PC-9 (cell line): ENCODE data around the gene TAF1L. TPM values are rescaled to one million over a fixed set of nuclear protein-coding genes. Genes with fewer than 3 reads are reported as not detected.
A peak's percentile ranks its signal among the peaks of the same experiment; 100 is the strongest.
"Not testable (repeated sequence)": the region's sequence is repeated elsewhere in the genome, so short reads cannot be mapped to it uniquely, and the experiment has no call there.

ENCODE experiments used
- BruUV-seq: library from RNA; stranded (reverse); fragments of 400-500 nt; replicated peaks from 2 replicates; lab custom pipeline; 2021; lab: Mats Ljungman, UMichigan
- CTCF ChIA-PET: fragments of 300-600 bp; sonication (Branson Sonifier 250); formaldehyde crosslinking; loops from one replicate; lab custom pipeline; 2022; ENCODE audit warnings: antibody characterized with exemption; lab: Charles Lee
- POLR2A ChIA-PET: fragments of 300-600 bp; sonication (Branson Sonifier 250); formaldehyde crosslinking; loops from one replicate; lab custom pipeline; 2022; ENCODE audit warnings: antibody characterized with exemption; ENCODE audit not compliant: unreplicated experiment; lab: Charles Lee
- DNase-seq, 2 experiments: peaks; one replicate each; pipeline versions ENCODE4 v3.0.0 to v3.0.0-alpha.2; 2015 to 2022; ENCODE audit warnings: mixed read lengths in 1 of 2
- H2AFZ ChIP-seq: fragments of 200-600 bp; sonication (generic); 2 replicates; pipeline ENCODE4 v1.8.1; 2017; ENCODE audit warnings: antibody characterized with exemption
- H3F3A ChIP-seq: fragments of 200-600 bp; sonication (generic); 2 replicates; pipeline ENCODE4 v1.8.1; 2017; ENCODE audit warnings: antibody characterized with exemption, mild to moderate bottlenecking, low read depth; ENCODE audit not compliant: insufficient read depth
- H3K27ac ChIP-seq: fragments of 200-600 bp; sonication (generic); 2 replicates; pipeline ENCODE4 v1.6.1; 2016; ENCODE audit warnings: mixed run types
- H3K27me3 ChIP-seq: fragments of 200-600 bp; sonication (generic); 2 replicates; pipeline ENCODE4 v1.6.1; 2016; ENCODE audit warnings: low read depth, mixed run types; ENCODE audit not compliant: insufficient read depth
- H3K36me3 ChIP-seq: fragments of 200-600 bp; sonication (generic); 2 replicates; pipeline ENCODE4 v1.6.1; 2016; ENCODE audit warnings: low read depth, mixed run types
- H3K4me1 ChIP-seq: fragments of 200-600 bp; sonication (generic); replicated peaks from 2 replicates; pipeline ENCODE4 v1.6.1; 2016; ENCODE audit warnings: mixed run types; ENCODE audit not compliant: insufficient read depth
- H3K4me2 ChIP-seq: fragments of 200-600 bp; sonication (generic); 2 replicates; pipeline ENCODE4 v1.6.1; 2017; ENCODE audit warnings: mixed run types
- H3K4me3 ChIP-seq: fragments of 200-600 bp; sonication (generic); 2 replicates; pipeline ENCODE4 v1.6.1; 2016; ENCODE audit warnings: mixed run types
- H3K79me2 ChIP-seq: fragments of 200-600 bp; sonication (generic); 2 replicates; pipeline ENCODE4 v1.6.1; 2017; ENCODE audit warnings: low read depth, mixed run types
- H3K9me2 ChIP-seq: fragments of 200-600 bp; sonication (generic); 2 replicates; pipeline ENCODE4 v1.8.1; 2017; ENCODE audit warnings: mild to moderate bottlenecking; ENCODE audit not compliant: insufficient read depth
- H3K9me3 ChIP-seq: fragments of 200-600 bp; sonication (generic); 2 replicates; pipeline ENCODE4 v1.8.1; 2016; ENCODE audit warnings: low read depth; ENCODE audit not compliant: insufficient read depth
- H4K20me1 ChIP-seq: fragments of 200-600 bp; sonication (generic); 2 replicates; pipeline ENCODE4 v1.8.1; 2017; ENCODE audit not compliant: insufficient read depth
- EZH2 ChIP-seq: fragments of 200-600 bp; sonication (generic); IDR thresholded peaks from 2 replicates; pipeline ENCODE4 v1.8.0; 2017; ENCODE audit warnings: antibody characterized with exemption, low read depth
- intact Hi-C: fragments of 100-400 bp; cut with micrococcal nuclease; formaldehyde crosslinking; loops from one replicate; pipeline ENCODE4 v1.10.0; 2022; ENCODE audit not compliant: unreplicated experiment
- total RNA-seq: library from RNA; stranded (reverse); gene quantifications from 2 replicates; pipeline ENCODE4 v1.2.3, GENCODE V29; 2021
- TF ChIP-seq, protein P1 (sequence below): fragments of 200-600 bp; sonication (generic); conservative IDR thresholded peaks from 2 replicates; pipeline ENCODE4 v1.6.1; 2017; ENCODE audit warnings: mixed run types, antibody characterized with exemption, mild to moderate bottlenecking, moderate library complexity

The TAF1L gene
- total RNA-seq, 1 experiment from 2014 or later, result 0.07 TPM

DNA sequence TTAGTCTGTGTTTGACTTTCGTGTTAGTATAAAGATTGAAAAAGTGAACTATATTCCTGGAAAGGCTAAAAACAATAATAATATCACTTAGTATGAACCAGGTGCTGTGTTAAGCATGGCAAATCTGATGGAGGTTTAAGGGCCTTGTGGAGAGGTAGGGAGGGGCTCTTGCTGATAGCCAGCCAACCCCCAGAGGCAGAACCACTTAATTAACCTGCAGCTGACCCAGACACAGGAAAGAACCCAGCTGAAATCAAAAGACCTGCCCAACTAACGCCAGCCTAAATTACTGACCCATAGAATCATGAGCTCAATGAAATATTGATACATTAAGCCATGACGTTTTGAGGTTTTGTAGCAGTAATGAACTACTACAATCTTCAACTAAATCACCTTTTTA lies 28.3 kb upstream of the TAF1L start:
- Histone ChIP-seq H3K79me2 (no peaks in the 10 kb centered on the region), H3K27me3 (no peaks in the 10 kb centered on the region), H3K9me3 (no peaks in the 10 kb centered on the region), H3K27ac (peak overlapping the region; percentile 55), H3K36me3 (no peaks in the 10 kb centered on the region), H3K4me3 (no peak overlapping the region), H3K4me2 (no peak overlapping the region), H4K20me1 (no peaks in the 10 kb centered on the region), H3K9me2 (no peaks in the 10 kb centered on the region), H3K4me1 (peaks cover 33% of the 10 kb centered on the region), H2AFZ (no peak overlapping the region), H3F3A (peaks cover 14% of the 10 kb centered on the region)
- no peak for DNase-seq
- no peak for TF ChIP-seq EZH2
- TF ChIP-seq, protein P1, sequence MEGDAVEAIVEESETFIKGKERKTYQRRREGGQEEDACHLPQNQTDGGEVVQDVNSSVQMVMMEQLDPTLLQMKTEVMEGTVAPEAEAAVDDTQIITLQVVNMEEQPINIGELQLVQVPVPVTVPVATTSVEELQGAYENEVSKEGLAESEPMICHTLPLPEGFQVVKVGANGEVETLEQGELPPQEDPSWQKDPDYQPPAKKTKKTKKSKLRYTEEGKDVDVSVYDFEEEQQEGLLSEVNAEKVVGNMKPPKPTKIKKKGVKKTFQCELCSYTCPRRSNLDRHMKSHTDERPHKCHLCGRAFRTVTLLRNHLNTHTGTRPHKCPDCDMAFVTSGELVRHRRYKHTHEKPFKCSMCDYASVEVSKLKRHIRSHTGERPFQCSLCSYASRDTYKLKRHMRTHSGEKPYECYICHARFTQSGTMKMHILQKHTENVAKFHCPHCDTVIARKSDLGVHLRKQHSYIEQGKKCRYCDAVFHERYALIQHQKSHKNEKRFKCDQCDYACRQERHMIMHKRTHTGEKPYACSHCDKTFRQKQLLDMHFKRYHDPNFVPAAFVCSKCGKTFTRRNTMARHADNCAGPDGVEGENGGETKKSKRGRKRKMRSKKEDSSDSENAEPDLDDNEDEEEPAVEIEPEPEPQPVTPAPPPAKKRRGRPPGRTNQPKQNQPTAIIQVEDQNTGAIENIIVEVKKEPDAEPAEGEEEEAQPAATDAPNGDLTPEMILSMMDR, result no peak
- no TSS peak for BruUV-seq
- ChIA-PET POLR2A (no interaction called here), CTCF (no interaction called here)
- intact Hi-C loops, result no loop called here

DNA sequence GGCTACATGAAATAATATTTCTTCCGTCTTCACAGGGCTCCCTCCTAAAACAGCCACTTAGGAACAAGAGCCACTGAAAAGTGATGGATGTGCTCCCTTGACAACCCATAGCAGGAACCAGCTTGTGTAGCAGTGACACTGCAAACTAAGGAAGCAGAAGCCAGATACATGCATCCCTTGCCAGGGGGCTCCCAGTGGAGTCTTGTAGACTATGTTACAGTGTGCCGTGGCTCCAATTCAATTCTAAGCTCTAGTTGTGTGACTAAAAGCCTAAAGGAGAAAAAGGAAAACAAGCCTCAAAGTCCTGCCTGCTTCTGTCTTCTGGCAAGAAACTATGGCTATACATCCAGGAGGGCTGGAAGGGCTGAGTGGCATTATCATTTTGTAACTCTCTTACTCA lies 12.2 kb upstream of the TAF1L start:
- H2AFZ ChIP-seq, result no peak overlapping the region
- intact Hi-C loops, result no loop called here
- ChIA-PET POLR2A (no interaction called here), CTCF (no interaction called here)
- peaks cover 4% of the 10 kb centered on the region; the same call in 1 of the 2 replicates for H3K4me1 ChIP-seq
- no peak for DNase-seq
- no TSS peak for BruUV-seq
- no peaks in the 10 kb centered on the region for H3K27me3 ChIP-seq
- H3K9me3 ChIP-seq, result no peaks in the 10 kb centered on the region
- no peaks in the 10 kb centered on the region for H3K79me2 ChIP-seq
- H3K4me2 ChIP-seq, result no peak overlapping the region
- H3F3A ChIP-seq, result no peaks in the 10 kb centered on the region
- no peak overlapping the region for H3K4me3 ChIP-seq
- no peak for TF ChIP-seq EZH2
- TF ChIP-seq, protein P1, result no peak
- no peak overlapping the region for H3K27ac ChIP-seq
- H4K20me1 ChIP-seq, result no peaks in the 10 kb centered on the region
- H3K9me2 ChIP-seq, result no peaks in the 10 kb centered on the region
- H3K36me3 ChIP-seq, result no peaks in the 10 kb centered on the region

DNA sequence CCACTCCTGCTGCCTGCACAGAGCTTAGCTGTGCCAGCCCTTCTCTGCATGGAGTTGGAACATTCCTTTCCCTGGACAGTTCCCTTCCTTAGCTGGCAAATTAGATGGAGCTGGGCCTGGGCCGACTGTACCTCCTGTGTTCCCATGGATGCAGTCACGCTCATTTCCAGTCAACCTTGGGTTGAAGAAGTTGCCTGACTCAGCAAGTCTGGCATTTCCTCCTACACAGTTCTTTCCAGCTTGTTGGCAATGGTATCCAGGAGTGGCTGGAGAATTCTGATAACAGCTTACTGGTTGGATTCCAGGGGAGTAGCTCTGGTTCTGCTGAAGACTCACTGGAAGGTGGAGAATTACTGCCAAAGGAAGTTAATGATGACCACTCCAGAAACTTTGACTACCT lies 9.2 kb upstream of the TAF1L start:
- Histone ChIP-seq H3K9me3 (no peaks in the 10 kb centered on the region), H3F3A (no peaks in the 10 kb centered on the region), H3K9me2 (no peaks in the 10 kb centered on the region), H3K4me2 (no peak overlapping the region), H4K20me1 (no peaks in the 10 kb centered on the region), H3K27ac (no peak overlapping the region), H2AFZ (no peak overlapping the region), H3K4me1 (peaks cover 4% of the 10 kb centered on the region; the same call in 1 of the 2 replicates), H3K36me3 (no peaks in the 10 kb centered on the region), H3K4me3 (no peak overlapping the region), H3K27me3 (no peaks in the 10 kb centered on the region), H3K79me2 (no peaks in the 10 kb centered on the region)
- no peak for TF ChIP-seq EZH2
- TF ChIP-seq, protein P1, result no peak
- no TSS peak for BruUV-seq
- POLR2A ChIA-PET, result interaction anchor here (0.6 to 0.8 kb wide), 3 partner anchors 20 to 473 kb away, joined by 3 to 5 read pairs (median 3); no protein-coding TSS in a partner anchor
- CTCF ChIA-PET, result no interaction called here
- intact Hi-C loops, result loop anchor here (1.0 kb wide), 1 partner anchor 54 kb away; no protein-coding TSS in a partner anchor
- DNase-seq, result peak; percentile 47 to 50

DNA sequence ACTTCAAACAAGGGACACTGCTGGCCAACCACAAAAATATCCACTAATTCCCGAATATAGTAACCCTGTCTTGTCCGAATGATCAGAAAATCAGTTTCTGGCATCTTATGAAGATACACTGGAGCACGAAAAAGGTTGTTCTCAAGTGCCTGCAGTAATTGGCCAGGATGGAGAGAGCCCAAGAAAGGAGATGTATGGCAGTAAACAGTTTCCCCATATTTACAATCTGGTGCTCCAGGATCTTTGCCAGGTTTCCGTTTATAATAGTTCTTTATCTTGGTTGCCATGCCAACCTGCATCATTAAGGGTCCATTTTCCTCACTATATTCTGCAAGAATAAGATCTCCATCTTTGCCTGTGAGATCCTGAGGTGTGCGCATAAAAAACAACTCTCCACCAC lies 2.3 kb downstream of the TAF1L start:
- H2AFZ ChIP-seq, H3K4me3 ChIP-seq, DNase-seq, H3K9me3 ChIP-seq, H3K79me2 ChIP-seq, H3K4me1 ChIP-seq, H3K27me3 ChIP-seq, POLR2A ChIA-PET, H3K4me2 ChIP-seq, CTCF ChIA-PET, H3K36me3 ChIP-seq, H4K20me1 ChIP-seq, H3K9me2 ChIP-seq, BruUV-seq, intact Hi-C loops, H3K27ac ChIP-seq, H3F3A ChIP-seq: not testable (repeated sequence)
